NCI-H2227 (cell line): ENCODE measurements around the gene MIA3.
A peak's percentile ranks its signal among the peaks of the same experiment; 100 is the strongest.
"Not testable (repeated sequence)": the region's sequence is repeated elsewhere in the genome, so short reads cannot be mapped to it uniquely, and the experiment has no call there.

Experiments
- DNase-seq: peaks from one replicate; lab custom pipeline; 2025; ENCODE audit not compliant: unreplicated experiment; lab: John Stamatoyannopoulos, UW

MIA3 gene

GRCh38 chr1:222618001-222618879 is at the start of gene MIA3:
Gene MIA3, plus strand, starts transcription at chr1:222618097. Its CDS starts 14 bp downstream, at chr1:222618111.
- peak; percentile 88 for DNase-seq

GRCh38 chr1:222570837-222571236 is 47.1 kb upstream of the MIA3 start:
- DNase-seq = no peak

- no peak for DNase-seq
These were observed 38.6 kb upstream of the MIA3 start for GRCh38 chr1:222579316-222579715.

- no peak for DNase-seq
These were observed 35.7 kb upstream of the MIA3 start for GRCh38 chr1:222582099-222582774.

GRCh38 chr1:222583079-222583478 is 34.8 kb upstream of the MIA3 start:
- DNase-seq = no peak

- no peak for DNase-seq
These were observed 31.1 kb upstream of the MIA3 start for GRCh38 chr1:222586842-222587241.

- DNase-seq = no peak
These were observed 29.8 kb upstream of the MIA3 start for GRCh38 chr1:222588135-222588534.

GRCh38 chr1:222589462-222590302 is 28.2 kb upstream of the MIA3 start, which contains the start of gene TAF1A:
Gene TAF1A, minus strand, starts transcription at chr1:222589933.
- DNase-seq = peak; percentile 92

- DNase-seq = no peak
These were observed 25.7 kb upstream of the MIA3 start for GRCh38 chr1:222592171-222592570.

GRCh38 chr1:222594789-222595188 is 23.1 kb upstream of the MIA3 start:
- DNase-seq = no peak

- no peak for DNase-seq
These were observed 21.2 kb upstream of the MIA3 start for GRCh38 chr1:222596696-222597095.

GRCh38 chr1:222600281-222600680 is 17.6 kb upstream of the MIA3 start:
- no peak for DNase-seq

- no peak for DNase-seq
These were observed 16.6 kb upstream of the MIA3 start for GRCh38 chr1:222601257-222601656.

GRCh38 chr1:222606757-222607156 is 11.1 kb upstream of the MIA3 start:
- DNase-seq = no peak

GRCh38 chr1:222609111-222609510 is 8.8 kb upstream of the MIA3 start:
- not testable (repeated sequence) for DNase-seq

- DNase-seq = no peak
These were observed 7.2 kb upstream of the MIA3 start for GRCh38 chr1:222610728-222611127.

GRCh38 chr1:222613627-222614026 is 4.3 kb upstream of the MIA3 start:
- no peak for DNase-seq

GRCh38 chr1:222616525-222616924 is 1.4 kb upstream of the MIA3 start:
- DNase-seq = no peak

- peak; percentile 99 for DNase-seq
These were observed 438 bp upstream of the MIA3 start for GRCh38 chr1:222617367-222617951.

GRCh38 chr1:222618880-222619596 is 1.1 kb downstream of the MIA3 start:
- DNase-seq = peak; percentile 45
